Uterus (tissue), 4 donors: ENCODE data around the gene TMEM59L. TPM values are rescaled to one million over a fixed set of nuclear protein-coding genes. Genes with fewer than 3 reads are reported as not detected.
A peak's percentile ranks its signal among the peaks of the same experiment; 100 is the strongest.

Experiments used
- DNase-seq, 2 donors: peaks; one replicate each; pipeline ENCODE4 v3.0.0-alpha.2; 2019 to 2020
- H3K27ac ChIP-seq, 2 donors: fragments of 200-600 bp; sonication (generic); 1 replicate in 1 of 2; 2 replicates in 1 of 2; pipeline ENCODE4 v1.5.1; 2016 to 2018
- H3K27me3 ChIP-seq, 2 donors: fragments of 200-600 bp; sonication (generic); one replicate each; pipeline ENCODE4 v1.5.1; 2018 to 2019; ENCODE audit warnings: control low read depth in 1 of 2
- H3K36me3 ChIP-seq, 2 donors: fragments of 200-600 bp; sonication (generic); one replicate each; pipeline ENCODE4 v1.5.1; 2019; ENCODE audit warnings: control low read depth in 1 of 2
- H3K4me1 ChIP-seq, 2 donors: fragments of 200-600 bp; sonication (generic); one replicate each; pipeline ENCODE4 v1.5.1; 2018 to 2019; ENCODE audit warnings: control low read depth in 1 of 2
- H3K4me3 ChIP-seq, 2 donors: fragments of 200-600 bp; sonication (generic); 1 replicate in 1 of 2; 2 replicates in 1 of 2; pipeline ENCODE4 v1.5.1; 2018 to 2019; ENCODE audit warnings: mild to moderate bottlenecking in 1 of 2
- H3K9me3 ChIP-seq, 2 donors: fragments of 200-600 bp; sonication (generic); one replicate each; pipeline ENCODE4 v1.5.1; 2019; ENCODE audit warnings: control low read depth in 1 of 2
- CTCF ChIP-seq, 4 experiments: fragments of 200-600 bp in 2 of 4; fragments of 450-650 bp in 2 of 4; sonication (generic) in 2 of 4; IDR thresholded peaks; one replicate each; pipeline ENCODE4 v1.5.1; 2016 to 2019; ENCODE audit warnings: antibody characterized with exemption in 4 of 4, mild to moderate bottlenecking in 2 of 4, moderate library complexity in 1 of 4
- POLR2A ChIP-seq, 2 donors: fragments of 450-650 bp; IDR thresholded peaks; one replicate each; pipeline ENCODE4 v1.6.1; 2016; ENCODE audit warnings: antibody characterized with exemption in 2 of 2, mild to moderate bottlenecking in 1 of 2, moderate library complexity in 1 of 2
- intact Hi-C: fragments of 100-400 bp; cut with DNase I; formaldehyde crosslinking; loops from one replicate; pipeline ENCODE4 v1.15.1; 2023; ENCODE audit warnings: low total_unique reads
- total RNA-seq, 4 donors: library from RNA; depleted of rRNA in 3 of 4; stranded (reverse); fragments of >200 nt in 3 of 4; gene quantifications; one replicate each; pipeline versions ENCODE4 v1.1.0 to v1.2.4, GENCODE V29; 2014 to 2023
- donor health status: DM: yes; HTN: yes; CAD: no.

Gene TMEM59L
- total RNA-seq, 4 donors from 2014 or later = 0.26 to 7.5 TPM; not detected in 2

GRCh38 chr19:18612051-18612771, 459 bp upstream of the TMEM59L start:
- intact Hi-C loops = no loop called here
- H3K27me3 ChIP-seq = peaks cover 29 to 48% of the 10 kb centered on the region in 2 donors
- H3K27ac ChIP-seq = no peak overlapping the region
- TF ChIP-seq POLR2A (IDR thresholded peaks at IDR 0.05) (no peak), CTCF (IDR thresholded peaks at IDR 0.05) (no peak)
- peak overlapping the region in 1 of 2 donors; percentile 28 for H3K4me3 ChIP-seq
- DNase-seq = no peak
- H3K36me3 ChIP-seq = no peaks in the 10 kb centered on the region
- no peaks in the 10 kb centered on the region for H3K9me3 ChIP-seq
- peaks cover 0 to 20% of the 10 kb centered on the region in 2 donors for H3K4me1 ChIP-seq

GRCh38 chr19:18613589-18614234, 1.0 kb downstream of the TMEM59L start:
- H3K9me3 ChIP-seq = no peaks in the 10 kb centered on the region
- H3K36me3 ChIP-seq = no peaks in the 10 kb centered on the region
- H3K4me3 ChIP-seq = no peak overlapping the region
- DNase-seq = no peak
- intact Hi-C loops = no loop called here
- peaks cover 24 to 35% of the 10 kb centered on the region in 2 donors for H3K27me3 ChIP-seq
- TF ChIP-seq POLR2A (IDR thresholded peaks at IDR 0.05) (no peak), CTCF (IDR thresholded peaks at IDR 0.05) (no peak)
- H3K4me1 ChIP-seq = peaks cover 0 to 12% of the 10 kb centered on the region in 2 donors
- H3K27ac ChIP-seq = no peak overlapping the region

- Histone ChIP-seq H3K4me1 (peaks cover 0 to 12% of the 10 kb centered on the region in 2 donors), H3K9me3 (no peaks in the 10 kb centered on the region), H3K36me3 (no peaks in the 10 kb centered on the region), H3K27ac (no peak overlapping the region), H3K27me3 (peaks cover 9 to 12% of the 10 kb centered on the region in 2 donors), H3K4me3 (no peak overlapping the region)
- no peak for TF ChIP-seq POLR2A (IDR thresholded peaks at IDR 0.05)
- TF ChIP-seq CTCF (IDR thresholded peaks at IDR 0.05) = no peak
- no peak for DNase-seq
- intact Hi-C loops = no loop called here
These were observed 3.4 kb downstream of the TMEM59L start for GRCh38 chr19:18616023-18616422.

GRCh38 chr19:18617562-18617961, 4.9 kb downstream of the TMEM59L start:
- H3K27me3 ChIP-seq = no peaks in the 10 kb centered on the region
- H3K27ac ChIP-seq = no peak overlapping the region
- TF ChIP-seq POLR2A (IDR thresholded peaks at IDR 0.05) (no peak), CTCF (IDR thresholded peaks at IDR 0.05) (no peak)
- no peak overlapping the region for H3K4me3 ChIP-seq
- no peaks in the 10 kb centered on the region for H3K4me1 ChIP-seq
- H3K9me3 ChIP-seq = no peaks in the 10 kb centered on the region
- H3K36me3 ChIP-seq = no peaks in the 10 kb centered on the region
- intact Hi-C loops = no loop called here
- DNase-seq = no peak

- Histone ChIP-seq H3K4me1 (no peaks in the 10 kb centered on the region), H3K36me3 (no peaks in the 10 kb centered on the region), H3K9me3 (no peaks in the 10 kb centered on the region), H3K27ac (no peak overlapping the region), H3K27me3 (no peaks in the 10 kb centered on the region), H3K4me3 (no peak overlapping the region)
- TF ChIP-seq POLR2A (IDR thresholded peaks at IDR 0.05) (no peak), CTCF (IDR thresholded peaks at IDR 0.05) (no peak)
- intact Hi-C loops = no loop called here
- no peak for DNase-seq
These were observed 5.6 kb downstream of the TMEM59L start for GRCh38 chr19:18618236-18618635.
